Prostate gland (tissue), 2 donors: ENCODE results near the gene EPS8L3.

Experiments used
- CTCF ChIP-seq, 4 experiments: fragments of 200-600 bp in 2 of 4; fragments of 450-650 bp in 2 of 4; sonication (generic) in 2 of 4; IDR thresholded peaks; 1 replicate in 3 of 4; 2 replicates in 1 of 4; pipeline ENCODE4 v1.5.1; 2016 to 2019; ENCODE audit warnings: antibody characterized with exemption in 4 of 4, mild to moderate bottlenecking in 2 of 4, moderate library complexity in 2 of 4
- POLR2A ChIP-seq: fragments of 450-650 bp; IDR thresholded peaks from one replicate; pipeline ENCODE4 v1.6.1; 2016; ENCODE audit warnings: antibody characterized with exemption, mild to moderate bottlenecking
- POLR2AphosphoS5 ChIP-seq: sonication (generic); formaldehyde crosslinking; IDR thresholded peaks from one replicate; pipeline ENCODE4 v1.6.1; 2017; ENCODE audit warnings: antibody characterized with exemption

- no peak for TF ChIP-seq CTCF (IDR thresholded peaks at IDR 0.05)
- no peak for TF ChIP-seq POLR2AphosphoS5
- TF ChIP-seq POLR2A: no peak
Measured at GRCh38 chr1:109765896-109766615, 2.3 kb upstream of the EPS8L3 start.
